Measurements from ENCODE around the gene MANBA. TPM values are rescaled to one million over a fixed set of nuclear protein-coding genes. Genes with fewer than 3 reads are reported as not detected.

The MANBA gene
- total and polyA plus RNA-seq, 2 of the 4 experiments (the other 2 are of a cell fraction) = 11.5 to 17.2 TPM

GRCh38 chr4:102734591-102735385 is 26.0 kb downstream of the MANBA start (continued):
- TF ChIP-seq ELK1 (IDR thresholded peaks at IDR 0.05; ENCODE audit: borderline replicate concordance, low read depth, low read length) = no peak
- peak; percentile 55 for TF ChIP-seq FOS (IDR thresholded peaks at IDR 0.05; ENCODE audit: low read depth, low read length)

- Histone ChIP-seq H4K8ac (ENCODE audit: low read depth in 2 of 2, low read length in 2 of 2) (peak overlapping the region; percentile 27 to 76; a peak in 3 of 4 replicates), H3K4me3 (ENCODE audit: insufficient read depth, low read depth, low read length) (no peak overlapping the region), H3K18ac (ENCODE audit: low read depth, low read length) (peak overlapping the region; percentile 47), H3K4ac (ENCODE audit: low read depth, low read length) (peak overlapping the region; percentile 83), H2AK5ac (ENCODE audit: low read depth, low read length) (peak overlapping the region; percentile 89), H3K14ac (replicated peaks; ENCODE audit: low read depth, low read length) (peak overlapping the region; percentile 26), H3K27ac (ENCODE audit: insufficient read depth, low read length) (peak overlapping the region; percentile 68), H2BK15ac (ENCODE audit: low read depth, low read length) (peak overlapping the region; percentile 12; the same call in 1 of the 3 replicates), H3K79me1 (ENCODE audit: low read depth in 1 of 2, low read length in 2 of 2) (peaks cover 26 to 62% of the 10 kb centered on the region in 2 experiments), H2BK120ac (ENCODE audit: low read depth, low read length) (peak overlapping the region; percentile 57), H3K27me3 (ENCODE audit: control insufficient read depth, insufficient read depth, low read length) (no peaks in the 10 kb centered on the region), H4K20me1 (ENCODE audit: insufficient read depth, low read length) (peaks cover 11% of the 10 kb centered on the region), H3K9me1 (ENCODE audit: insufficient read depth, low read length) (peaks cover 13% of the 10 kb centered on the region), H2BK5ac (ENCODE audit: low read depth, low read length, poor library complexity, severe bottlenecking) (peak overlapping the region; percentile 81), H3K4me1 (ENCODE audit: control insufficient read depth, insufficient read depth, low read length) (peaks cover 14% of the 10 kb centered on the region), H2AK9ac (replicated peaks; ENCODE audit: low read depth, low read length, poor library complexity) (peak overlapping the region; percentile 38), H3K9me3 (ENCODE audit: control insufficient read depth, insufficient read depth, low read length) (no peaks in the 10 kb centered on the region; the same call in 1 of the 2 replicates), H3K23ac (ENCODE audit: low read depth, low read length) (peak overlapping the region; percentile 48; the same call in 1 of the 2 replicates), H3K36me3 (ENCODE audit: control insufficient read depth, insufficient read depth, low read length) (0 out of 2 replicates have a peak, but pooled peaks cover 3% of the 10 kb centered on the region), H4K91ac (ENCODE audit: insufficient read depth, low read depth, low read length) (peak overlapping the region; percentile 75), H3K4me2 (ENCODE audit: low read depth, low read length) (peak overlapping the region; percentile 39; the same call in 1 of the 2 replicates), H3K9ac (ENCODE audit: low read depth, low read length) (no peak overlapping the region), H2AFZ (replicated peaks; ENCODE audit: low read length, poor library complexity) (no peak overlapping the region), H2BK20ac (ENCODE audit: low read depth, low read length) (peak overlapping the region; percentile 50), H4K5ac (ENCODE audit: low read depth, low read length) (peak overlapping the region; percentile 2; the same call in 1 of the 2 replicates), H3K56ac (ENCODE audit: extremely low read depth, insufficient read depth, low read length) (peak overlapping the region; percentile 14; the same call in 1 of the 2 replicates)
- ChIA-PET POLR2A (ENCODE audit: unreplicated experiment) (no interaction called here), CTCF (interaction anchor here (0.6 kb wide), 1 partner anchor 42 kb away, joined by 3 read pairs; no protein-coding TSS in a partner anchor)
- in situ Hi-C loops (cut with MboI; ENCODE audit: low sequenced_read_pairs) (no loop called here), dilution Hi-C loops (cut with HindIII; ENCODE audit: low sequenced_read_pairs, unreplicated experiment) (no loop called here), intact Hi-C loops (cut with micrococcal nuclease) (no loop called here)
- BruUV-seq (replicated peaks) = no TSS peak
- WGBS, 2 experiments (ENCODE audit: extremely low coverage in 2 of 2, insufficient read length in 1 of 2) = no CpG with 5 or more reads among the region's 5 CpGs
- ATAC-seq (ENCODE audit: low read depth) = peak; percentile 8; the same call in 1 of the 2 replicates
- no peak for DNase-seq
- no peak for TF ChIP-seq MAZ (IDR thresholded peaks at IDR 0.05; ENCODE audit: borderline replicate concordance, low read depth, low read length)
- no peak for TF ChIP-seq MAFK (IDR thresholded peaks at IDR 0.05; ENCODE audit: low read depth, low read length)
- no peak for TF ChIP-seq CHD1 (IDR thresholded peaks at IDR 0.05; ENCODE audit: low read depth, low read length)
- TF ChIP-seq MXI1 (IDR thresholded peaks at IDR 0.05; ENCODE audit: borderline replicate concordance, low read depth, low read length) = no peak
- no peak for TF ChIP-seq RFX5 (IDR thresholded peaks at IDR 0.05; ENCODE audit: low read depth, low read length)
- TF ChIP-seq USF2 (IDR thresholded peaks at IDR 0.05; ENCODE audit: low read depth, low read length) = no peak
- TF ChIP-seq NFE2L2 (IDR thresholded peaks at IDR 0.05; ENCODE audit: low read depth, low read length) = no peak
- no peak for TF ChIP-seq FOS (IDR thresholded peaks at IDR 0.05; ENCODE audit: low read depth, low read length)
- TF ChIP-seq, protein P1, sequence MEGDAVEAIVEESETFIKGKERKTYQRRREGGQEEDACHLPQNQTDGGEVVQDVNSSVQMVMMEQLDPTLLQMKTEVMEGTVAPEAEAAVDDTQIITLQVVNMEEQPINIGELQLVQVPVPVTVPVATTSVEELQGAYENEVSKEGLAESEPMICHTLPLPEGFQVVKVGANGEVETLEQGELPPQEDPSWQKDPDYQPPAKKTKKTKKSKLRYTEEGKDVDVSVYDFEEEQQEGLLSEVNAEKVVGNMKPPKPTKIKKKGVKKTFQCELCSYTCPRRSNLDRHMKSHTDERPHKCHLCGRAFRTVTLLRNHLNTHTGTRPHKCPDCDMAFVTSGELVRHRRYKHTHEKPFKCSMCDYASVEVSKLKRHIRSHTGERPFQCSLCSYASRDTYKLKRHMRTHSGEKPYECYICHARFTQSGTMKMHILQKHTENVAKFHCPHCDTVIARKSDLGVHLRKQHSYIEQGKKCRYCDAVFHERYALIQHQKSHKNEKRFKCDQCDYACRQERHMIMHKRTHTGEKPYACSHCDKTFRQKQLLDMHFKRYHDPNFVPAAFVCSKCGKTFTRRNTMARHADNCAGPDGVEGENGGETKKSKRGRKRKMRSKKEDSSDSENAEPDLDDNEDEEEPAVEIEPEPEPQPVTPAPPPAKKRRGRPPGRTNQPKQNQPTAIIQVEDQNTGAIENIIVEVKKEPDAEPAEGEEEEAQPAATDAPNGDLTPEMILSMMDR (conservative IDR thresholded peaks at IDR 0.05; ENCODE audit: low read depth, low read length) = no peak
- TF ChIP-seq SMC3 (IDR thresholded peaks at IDR 0.05; ENCODE audit: low read depth, low read length) = no peak
Observed at GRCh38 chr4:102734116-102734515, 26.7 kb downstream of the MANBA start.
